ENCODE results near the gene CARD11. TPM values are rescaled to one million over a fixed set of nuclear protein-coding genes. Genes with fewer than 3 reads are reported as not detected.

CARD11 gene
- polyA plus RNA-seq, 3 donors: 1.0 to 2.3 (median 1.1) TPM

GRCh38 chr7:2905500-2905899, 138.2 kb downstream of the CARD11 start:
- no peak for DNase-seq (ENCODE audit: extremely low read depth in 1 of 11, low read depth in 9 of 11, low spot score in 4 of 11)

- DNase-seq (ENCODE audit: extremely low read depth in 1 of 11, low read depth in 9 of 11, low spot score in 4 of 11): no peak
These were observed 138.6 kb downstream of the CARD11 start for GRCh38 chr7:2905027-2905426.

DNA sequence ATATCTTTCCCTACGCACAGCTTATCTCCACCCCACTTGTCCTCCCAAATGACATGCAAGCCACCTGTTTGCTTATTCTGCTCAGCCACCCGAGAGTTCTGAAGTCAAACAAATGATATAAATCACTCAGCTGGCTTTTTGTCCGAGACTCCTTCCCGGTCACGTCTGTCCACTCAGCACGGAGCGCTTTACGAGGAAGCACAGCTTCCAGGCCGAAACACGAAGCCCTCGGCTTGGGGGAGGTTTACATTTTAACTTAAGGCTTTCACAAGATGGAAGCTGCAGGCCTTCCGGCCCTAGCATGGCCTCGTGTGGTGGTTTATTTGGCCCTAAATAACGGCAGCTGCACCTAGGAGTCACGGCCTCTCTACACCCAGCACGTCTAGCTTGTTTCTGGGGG, 139.5 kb downstream of the CARD11 start:
- DNase-seq (ENCODE audit: extremely low read depth in 1 of 11, low read depth in 9 of 11, low spot score in 4 of 11): peak in 1 of 11 donors; percentile 28

- DNase-seq (ENCODE audit: extremely low read depth in 1 of 11, low read depth in 9 of 11, low spot score in 4 of 11): no peak
These were observed 139.9 kb downstream of the CARD11 start for GRCh38 chr7:2903682-2904162.

- no peak for DNase-seq (ENCODE audit: extremely low read depth in 1 of 11, low read depth in 9 of 11, low spot score in 4 of 11)
These were observed 146.6 kb downstream of the CARD11 start for GRCh38 chr7:2897023-2897422.

GRCh38 chr7:2896131-2896530, 147.5 kb downstream of the CARD11 start:
- DNase-seq (ENCODE audit: extremely low read depth in 1 of 11, low read depth in 9 of 11, low spot score in 4 of 11): no peak

- DNase-seq (ENCODE audit: extremely low read depth in 1 of 11, low read depth in 9 of 11, low spot score in 4 of 11): no peak
These were observed 149.3 kb downstream of the CARD11 start for GRCh38 chr7:2894118-2894940.

DNA sequence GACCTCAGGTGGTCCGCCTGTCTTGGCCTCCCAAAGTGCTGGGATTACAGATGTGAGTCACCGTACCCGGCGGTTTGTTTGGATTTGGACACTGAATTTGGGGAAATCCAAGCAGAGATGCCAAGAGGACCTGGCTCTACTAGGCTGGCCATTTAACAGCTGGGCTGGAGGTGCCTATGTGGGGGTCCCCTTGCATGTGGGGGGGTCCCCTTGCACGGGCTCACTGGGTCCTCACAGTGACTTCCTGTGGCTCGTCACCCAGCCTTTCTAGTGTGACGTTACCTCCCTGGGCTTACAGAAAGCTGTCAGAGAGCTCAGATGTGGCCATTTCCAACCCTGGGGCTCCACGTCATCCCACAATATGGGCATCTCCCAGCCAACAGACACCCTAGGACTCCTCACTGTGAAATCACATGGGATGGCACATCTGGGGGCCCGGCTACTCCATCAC, 150.2 kb downstream of the CARD11 start:
- no peak for DNase-seq (ENCODE audit: extremely low read depth in 1 of 11, low read depth in 9 of 11, low spot score in 4 of 11)

DNA sequence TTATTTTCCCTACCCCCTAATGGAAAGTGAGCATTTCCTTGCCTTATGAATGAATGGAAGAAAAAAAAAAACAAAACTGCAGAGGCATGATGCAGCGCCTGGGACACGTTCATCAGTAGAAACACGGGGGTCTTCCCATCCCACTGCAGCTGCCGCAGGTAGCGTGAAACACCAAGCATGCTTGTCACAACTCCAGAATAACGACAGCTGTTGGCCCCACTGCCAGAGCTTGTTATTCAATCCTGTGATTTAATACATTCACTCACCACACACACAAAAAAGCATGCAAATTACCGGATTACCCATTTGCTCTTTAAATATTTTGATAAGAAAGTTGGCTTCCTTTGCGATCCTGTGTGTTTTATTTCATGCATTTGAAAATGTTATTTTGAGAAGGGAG, 151.1 kb downstream of the CARD11 start:
- no peak for DNase-seq (ENCODE audit: extremely low read depth in 1 of 11, low read depth in 9 of 11, low spot score in 4 of 11)

DNA sequence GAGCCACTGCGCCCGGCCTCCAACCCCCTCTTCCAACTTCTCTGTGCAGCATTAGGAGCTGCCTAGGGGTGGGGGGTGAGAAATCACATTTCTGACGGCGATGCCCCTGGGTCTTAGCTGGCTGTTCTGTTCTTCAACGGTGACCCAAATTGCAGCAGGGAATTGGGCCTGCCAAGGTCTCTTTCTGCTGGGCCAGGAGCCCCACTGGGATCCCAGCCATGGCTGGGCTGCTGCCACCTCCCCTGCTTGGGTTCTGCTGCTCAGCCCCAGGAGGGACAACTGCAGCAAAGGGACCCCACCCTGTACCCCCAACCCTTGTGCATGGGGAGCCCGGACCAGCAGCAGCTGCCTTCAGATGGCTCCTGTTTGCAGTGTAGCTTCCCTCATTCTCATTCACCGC, 155.9 kb downstream of the CARD11 start:
- no peak for DNase-seq (ENCODE audit: extremely low read depth in 1 of 11, low read depth in 9 of 11, low spot score in 4 of 11)

DNA sequence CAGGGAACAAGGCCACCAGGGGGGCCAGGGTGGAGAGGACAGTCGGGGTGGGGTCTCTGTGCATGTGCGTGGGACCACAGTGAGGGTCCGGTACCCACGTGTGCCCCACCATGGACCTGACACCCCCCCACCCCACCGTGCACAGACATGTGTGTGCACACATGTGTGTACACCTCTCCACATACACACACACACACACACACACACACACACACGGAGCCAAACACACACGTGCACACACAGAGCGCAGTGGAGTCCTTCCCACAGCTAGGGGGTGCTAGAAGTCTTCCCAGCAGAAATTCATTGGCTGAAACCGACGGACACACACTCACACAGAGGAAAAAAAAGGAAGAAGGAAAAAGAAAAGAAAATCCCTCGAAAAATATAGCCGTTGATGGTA, 156.8 kb downstream of the CARD11 start:
- peak in 7 of 11 donors; percentile 57 to 79 (median 71) for DNase-seq (ENCODE audit: extremely low read depth in 1 of 11, low read depth in 9 of 11, low spot score in 4 of 11)

DNA sequence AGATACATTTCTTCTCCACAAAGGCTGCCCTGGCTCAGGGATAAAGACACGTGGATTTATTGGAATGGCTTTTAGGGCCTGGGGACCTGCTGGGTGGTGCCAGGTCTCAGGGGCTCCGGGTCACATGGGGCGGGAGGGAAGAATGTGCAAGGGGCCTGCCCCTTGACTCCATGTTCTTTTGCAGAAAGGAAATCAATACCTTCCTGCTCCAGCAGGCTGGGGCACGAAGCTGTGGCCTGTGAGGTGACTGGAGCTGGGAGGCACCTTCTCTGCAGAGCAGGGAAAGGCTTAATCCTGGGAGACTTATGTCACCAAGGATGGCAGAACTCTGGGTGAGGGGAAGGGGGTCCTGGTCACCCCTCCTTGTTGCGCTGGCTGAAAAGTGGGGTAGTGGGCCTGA, 157.3 kb downstream of the CARD11 start:
- no peak for DNase-seq (ENCODE audit: extremely low read depth in 1 of 11, low read depth in 9 of 11, low spot score in 4 of 11)

- DNase-seq (ENCODE audit: extremely low read depth in 1 of 11, low read depth in 9 of 11, low spot score in 4 of 11): no peak
These were observed 159.5 kb downstream of the CARD11 start for GRCh38 chr7:2884161-2884560.

DNA sequence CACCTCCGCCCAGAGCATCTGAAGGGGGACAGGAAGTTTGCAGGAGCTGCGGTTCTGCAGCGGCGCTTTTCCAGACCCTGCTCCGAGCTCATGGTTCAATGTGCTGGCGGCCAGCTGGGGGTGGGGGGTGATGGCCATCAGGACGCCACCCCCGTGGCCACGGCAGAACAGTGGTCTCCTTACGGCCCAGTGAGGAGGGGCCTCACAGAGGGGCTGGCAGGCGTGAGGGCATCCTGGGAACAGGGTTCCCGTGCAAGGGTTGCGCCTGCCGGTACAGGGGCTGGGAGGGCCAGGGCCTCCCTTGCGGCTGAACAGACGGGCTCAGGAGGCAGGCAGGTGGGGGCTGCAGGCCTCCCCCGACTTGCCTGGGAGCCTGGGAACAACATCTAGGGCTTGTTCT, 160.6 kb downstream of the CARD11 start:
- no peak for DNase-seq (ENCODE audit: extremely low read depth in 1 of 11, low read depth in 9 of 11, low spot score in 4 of 11)

DNA sequence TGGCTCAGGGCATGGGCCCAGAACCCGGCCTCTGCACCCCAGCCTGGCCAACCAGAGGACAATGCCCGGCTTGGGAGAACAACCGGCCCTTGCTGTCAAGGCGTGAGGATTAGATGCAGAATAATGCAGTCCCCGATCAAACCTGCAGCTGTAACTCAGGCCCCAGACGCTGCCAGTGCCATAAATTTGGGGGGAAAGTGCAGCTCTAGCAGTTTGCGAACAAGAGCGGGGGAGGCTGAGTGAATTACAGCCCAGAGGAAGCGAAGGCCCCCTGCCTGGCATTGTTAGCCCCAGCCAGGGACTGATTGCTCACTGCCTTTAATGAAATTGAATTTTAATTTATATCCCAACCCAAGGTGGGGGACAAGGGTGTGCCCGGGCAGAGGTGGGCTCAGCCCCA, 161.6 kb downstream of the CARD11 start:
- DNase-seq (ENCODE audit: extremely low read depth in 1 of 11, low read depth in 9 of 11, low spot score in 4 of 11): no peak

- no peak for DNase-seq (ENCODE audit: extremely low read depth in 1 of 11, low read depth in 9 of 11, low spot score in 4 of 11)
These were observed 162.7 kb downstream of the CARD11 start for GRCh38 chr7:2880874-2881533.

DNA sequence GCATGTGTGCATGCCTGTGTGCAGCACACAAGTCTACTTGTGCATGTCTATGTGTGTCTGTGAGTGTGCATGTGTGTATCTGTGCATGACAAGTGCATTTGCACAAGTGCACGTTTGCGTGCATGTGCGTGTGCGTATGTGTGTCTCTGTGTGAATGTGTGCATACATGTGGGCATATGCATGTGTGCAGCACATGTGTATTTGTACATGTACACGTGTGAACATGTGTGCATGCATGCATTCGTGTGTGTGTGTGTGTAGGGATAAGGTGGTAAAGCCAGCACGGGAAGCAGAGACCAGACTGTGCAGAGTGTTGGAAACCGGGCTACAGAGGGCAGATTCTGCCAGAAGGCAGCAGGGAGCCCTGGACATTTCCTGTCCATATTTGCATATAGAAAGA, 163.6 kb downstream of the CARD11 start:
- DNase-seq (ENCODE audit: extremely low read depth in 1 of 11, low read depth in 9 of 11, low spot score in 4 of 11): no peak

DNA sequence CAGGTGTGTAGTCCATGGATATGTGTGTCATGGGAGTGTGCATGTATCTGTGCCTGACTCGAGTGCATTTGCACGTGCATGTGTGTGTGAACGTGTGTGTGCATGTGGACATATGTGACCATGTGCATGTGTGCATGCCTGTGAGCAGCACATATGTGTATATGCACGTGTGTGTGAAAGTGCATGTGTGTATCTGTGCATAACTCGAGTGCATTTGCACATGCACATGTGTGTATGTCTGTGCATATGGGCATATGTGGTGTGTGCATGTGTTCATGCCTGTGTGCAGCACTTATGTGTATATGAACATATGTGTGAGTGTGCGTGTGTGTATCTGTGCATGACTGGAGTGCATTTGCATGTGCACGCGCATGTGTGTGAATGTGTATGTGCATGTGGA, 164.3 kb downstream of the CARD11 start:
- DNase-seq (ENCODE audit: extremely low read depth in 1 of 11, low read depth in 9 of 11, low spot score in 4 of 11): no peak

DNA sequence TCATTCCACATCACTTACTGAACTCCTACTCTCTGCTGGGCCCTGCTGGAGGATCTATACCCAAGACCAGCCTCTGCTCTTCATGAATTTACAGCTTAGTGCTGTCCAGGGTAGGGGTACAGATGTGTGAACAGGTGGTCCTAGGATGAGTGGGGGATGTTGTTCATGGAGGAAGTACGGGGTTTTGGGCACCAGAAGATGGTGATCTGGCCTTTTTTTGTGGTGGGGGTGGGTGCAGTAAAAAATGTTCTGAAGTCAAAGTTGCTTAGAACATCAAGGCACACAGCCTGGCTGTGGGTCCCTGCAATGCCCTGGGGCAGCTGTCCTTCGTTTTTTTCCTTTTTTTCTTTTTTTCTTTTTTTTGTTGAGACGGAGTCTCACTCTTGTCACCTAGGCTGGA, 165.4 kb downstream of the CARD11 start:
- no peak for DNase-seq (ENCODE audit: extremely low read depth in 1 of 11, low read depth in 9 of 11, low spot score in 4 of 11)

- no peak for DNase-seq (ENCODE audit: extremely low read depth in 1 of 11, low read depth in 9 of 11, low spot score in 4 of 11)
These were observed 167.5 kb downstream of the CARD11 start for GRCh38 chr7:2876031-2876731.

All from renal cortex interstitium (tissue), 11 donors.